ENCODE data around the gene CPVL. TPM values are rescaled to one million over a fixed set of nuclear protein-coding genes. Genes with fewer than 3 reads are reported as not detected.

Gene CPVL
- total and polyA plus RNA-seq, 2 of the 8 experiments (the other 6 are each of a cell fraction or from before 2014, with no cell fraction given), result 40.0 to 55.0 TPM

DNA sequence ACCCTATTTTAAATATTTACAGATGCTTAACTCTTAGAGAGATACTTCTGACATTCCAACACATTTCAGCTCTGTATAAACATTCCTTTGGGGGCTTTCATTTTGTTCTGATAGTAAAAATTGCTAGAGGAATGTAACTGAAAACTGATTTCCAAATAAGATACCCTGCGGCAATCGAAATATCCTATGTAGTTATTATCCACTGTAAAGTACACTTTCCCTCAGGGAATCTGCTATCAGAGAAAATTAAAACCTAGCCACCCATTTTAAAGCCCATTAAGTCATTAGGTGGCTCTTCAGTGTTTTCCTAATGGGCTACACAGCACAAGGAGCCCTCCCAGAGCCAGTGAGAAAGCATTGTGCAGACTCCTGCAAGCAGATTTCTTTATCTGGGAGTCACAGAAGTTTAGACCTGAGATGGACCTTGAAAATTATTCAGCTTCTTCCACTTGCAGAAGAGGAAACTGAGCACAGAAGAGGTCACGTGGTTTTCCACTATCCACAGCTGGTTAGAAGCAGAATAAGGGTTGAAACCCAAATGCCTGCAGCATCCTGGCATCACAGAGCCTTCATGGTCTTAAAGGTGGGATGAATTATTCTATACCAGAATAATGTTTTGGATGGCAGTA, 12.6 kb upstream of the CPVL start:
- no peak overlapping the region for H3K18ac ChIP-seq (ENCODE audit: extremely low read depth, low read length)
- no peak overlapping the region for H3K4me2 ChIP-seq (ENCODE audit: insufficient read depth in 1 of 2, low read depth in 2 of 2, low read length in 2 of 2)
- no peaks in the 10 kb centered on the region for H3K79me2 ChIP-seq (ENCODE audit: control insufficient read depth in 1 of 2, insufficient read depth in 2 of 2, low read length in 2 of 2)
- WGBS, 2 experiments (ENCODE audit: extremely low coverage in 1 of 2, insufficient coverage in 1 of 2, insufficient read length in 1 of 2, insufficient replicate concordance in 2 of 2, low coverage in 1 of 2, low lambda C conversion rate in 2 of 2, missing lambda C conversion rate in 1 of 2), result 81% methylated on average over 3 of the region's 3 CpGs; no CpG with 5 or more reads in 1 of the 2 experiments
- H3K23me2 ChIP-seq (ENCODE audit: low read depth, low read length), result no peaks in the 10 kb centered on the region
- no peak overlapping the region for H2BK12ac ChIP-seq (ENCODE audit: low read depth, low read length)
- no peak overlapping the region for H2BK5ac ChIP-seq (ENCODE audit: low read depth, low read length)
- DNase-seq (ENCODE audit: low read depth in 1 of 2, low spot score in 2 of 2) (no peak), FAIRE-seq (no peak)
- H2BK15ac ChIP-seq (ENCODE audit: low read length), result no peak overlapping the region
- POLR2A ChIA-PET (ENCODE audit: partially characterized antibody), result interaction anchor here (1.4 kb wide), 1 partner anchor 31 kb away, joined by 3 read pairs; no protein-coding TSS in a partner anchor
- H3K27ac ChIP-seq (ENCODE audit: low read depth, low read length), result no peak overlapping the region
- CTCF ChIA-PET (ENCODE audit: partially characterized antibody), result interaction anchor here (1.6 to 3.9 kb wide), 2 partner anchors 31 to 202 kb away, joined by 7 to 26 read pairs; no protein-coding TSS in a partner anchor
- no peaks in the 10 kb centered on the region for H3K9me3 ChIP-seq (ENCODE audit: insufficient read depth in 2 of 2, low read depth in 1 of 2, low read length in 1 of 2)
- H3K14ac ChIP-seq (ENCODE audit: insufficient read length), result no peak overlapping the region
- H3K36me3 ChIP-seq (ENCODE audit: control insufficient read depth in 2 of 4, insufficient read depth in 4 of 4, low read length in 3 of 4), result no peaks in the 10 kb centered on the region
- no peak overlapping the region for H4K5ac ChIP-seq (ENCODE audit: insufficient read length, low read depth, low read length)
- no peak overlapping the region for H3K23ac ChIP-seq (ENCODE audit: insufficient read length)
- no peak overlapping the region for H2BK120ac ChIP-seq (replicated peaks; ENCODE audit: low read depth, low read length)
- H3K4ac ChIP-seq (replicated peaks; ENCODE audit: insufficient read length, low read depth, low read length), result no peak overlapping the region
- no peak overlapping the region for H2AK5ac ChIP-seq (ENCODE audit: low read depth, low read length)
- H2AFZ ChIP-seq (ENCODE audit: low read length), result no peak overlapping the region
- no peaks in the 10 kb centered on the region for H3K27me3 ChIP-seq (replicated peaks in 1 of 4; ENCODE audit: control insufficient read depth in 3 of 4, extremely low read depth in 1 of 4, insufficient read depth in 3 of 4, low read length in 3 of 4)
- TF ChIP-seq, protein P1, sequence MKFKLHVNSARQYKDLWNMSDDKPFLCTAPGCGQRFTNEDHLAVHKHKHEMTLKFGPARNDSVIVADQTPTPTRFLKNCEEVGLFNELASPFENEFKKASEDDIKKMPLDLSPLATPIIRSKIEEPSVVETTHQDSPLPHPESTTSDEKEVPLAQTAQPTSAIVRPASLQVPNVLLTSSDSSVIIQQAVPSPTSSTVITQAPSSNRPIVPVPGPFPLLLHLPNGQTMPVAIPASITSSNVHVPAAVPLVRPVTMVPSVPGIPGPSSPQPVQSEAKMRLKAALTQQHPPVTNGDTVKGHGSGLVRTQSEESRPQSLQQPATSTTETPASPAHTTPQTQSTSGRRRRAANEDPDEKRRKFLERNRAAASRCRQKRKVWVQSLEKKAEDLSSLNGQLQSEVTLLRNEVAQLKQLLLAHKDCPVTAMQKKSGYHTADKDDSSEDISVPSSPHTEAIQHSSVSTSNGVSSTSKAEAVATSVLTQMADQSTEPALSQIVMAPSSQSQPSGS (IDR thresholded peaks at IDR 0.05; ENCODE audit: low read length), result no peak
- no peak for TF ChIP-seq ZNF274 (IDR thresholded peaks at IDR 0.05; ENCODE audit: borderline replicate concordance, extremely low read depth, low read length)
- no peak for TF ChIP-seq SIRT6 (IDR thresholded peaks at IDR 0.05; ENCODE audit: low read length)
- TF ChIP-seq CREB1 (IDR thresholded peaks at IDR 0.05), result no peak
- TF ChIP-seq SAP30 (IDR thresholded peaks at IDR 0.05; ENCODE audit: insufficient read depth, insufficient replicate concordance, low read length), result no peak
- TF ChIP-seq, protein P2, sequence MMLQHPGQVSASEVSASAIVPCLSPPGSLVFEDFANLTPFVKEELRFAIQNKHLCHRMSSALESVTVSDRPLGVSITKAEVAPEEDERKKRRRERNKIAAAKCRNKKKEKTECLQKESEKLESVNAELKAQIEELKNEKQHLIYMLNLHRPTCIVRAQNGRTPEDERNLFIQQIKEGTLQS (IDR thresholded peaks at IDR 0.05; ENCODE audit: insufficient read depth, low read depth, low read length), result no peak
- no peak for TF ChIP-seq KDM5A (IDR thresholded peaks at IDR 0.05; ENCODE audit: low read length)
- TF ChIP-seq RAD21 (IDR thresholded peaks at IDR 0.05 in 1 of 2, conservative IDR thresholded peaks at IDR 0.05 in 1 of 2; ENCODE audit: low read depth in 2 of 2, low read length in 2 of 2), result no peak
- TF ChIP-seq BACH1 (IDR thresholded peaks at IDR 0.05; ENCODE audit: low read length), result no peak
- no peaks in the 10 kb centered on the region for H3K79me1 ChIP-seq (ENCODE audit: low read depth, low read length)
- no peak overlapping the region for H2BK20ac ChIP-seq (ENCODE audit: low read length)
- no peak overlapping the region for H3K9ac ChIP-seq (replicated peaks in 1 of 4; ENCODE audit: extremely low read depth in 1 of 4, low read depth in 3 of 4, low read length in 3 of 4)
- H4K91ac ChIP-seq (replicated peaks; ENCODE audit: insufficient read length, low read length), result no peak overlapping the region
- peaks cover 0 to 8% (median 6%) of the 10 kb centered on the region in 4 experiments; a peak in 3 of 7 replicates for H3K4me1 ChIP-seq (replicated peaks in 1 of 4; ENCODE audit: control insufficient read depth in 3 of 4, insufficient read depth in 4 of 4, low read length in 3 of 4)
- H3K4me3 ChIP-seq (ENCODE audit: extremely low read depth in 1 of 4, insufficient read depth in 2 of 4, low read depth in 3 of 4, low read length in 4 of 4), result no peak overlapping the region
- no peak overlapping the region for H3K56ac ChIP-seq (replicated peaks; ENCODE audit: insufficient read length, low read depth, low read length)
- H4K8ac ChIP-seq (ENCODE audit: extremely low read depth, insufficient read depth, low read length), result no peak overlapping the region
- peaks cover 0 to 2% of the 10 kb centered on the region in 2 experiments for H4K20me1 ChIP-seq (replicated peaks in 1 of 2; ENCODE audit: control insufficient read depth in 1 of 2, insufficient read depth in 2 of 2, low read length in 2 of 2)

All from H1 (cell line).